GM19324 (cell line): ENCODE measurements around the gene DELE1.

Experiments
- ATAC-seq: cut with Tn5 transposase; IDR thresholded peaks from one replicate; pipeline ENCODE4 v1.9.1; 2021; ENCODE audit warnings: mild to moderate bottlenecking, moderate library complexity; ENCODE audit not compliant: unreplicated experiment, low FRiP score

DELE1 gene

DNA sequence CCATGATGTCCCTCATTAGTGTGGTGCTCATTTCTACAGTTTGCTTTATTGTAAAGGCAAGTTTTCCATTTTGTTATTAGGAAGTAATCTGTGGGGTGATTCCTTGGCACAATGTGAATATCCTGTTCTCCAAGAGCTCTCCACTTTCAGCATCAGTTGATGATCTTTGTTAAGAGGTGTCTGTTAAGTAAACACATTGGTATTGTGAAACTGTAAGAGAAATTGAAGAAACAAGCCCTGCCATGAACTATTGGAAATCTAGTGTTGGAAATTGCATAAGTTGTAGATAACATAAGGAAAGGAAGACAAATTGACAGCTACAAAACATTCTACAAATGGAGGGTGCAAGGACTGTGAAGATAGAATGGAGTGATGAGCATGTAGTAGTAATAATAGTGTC lies 62.4 kb downstream of the DELE1 start:
- ATAC-seq = no peak

DNA sequence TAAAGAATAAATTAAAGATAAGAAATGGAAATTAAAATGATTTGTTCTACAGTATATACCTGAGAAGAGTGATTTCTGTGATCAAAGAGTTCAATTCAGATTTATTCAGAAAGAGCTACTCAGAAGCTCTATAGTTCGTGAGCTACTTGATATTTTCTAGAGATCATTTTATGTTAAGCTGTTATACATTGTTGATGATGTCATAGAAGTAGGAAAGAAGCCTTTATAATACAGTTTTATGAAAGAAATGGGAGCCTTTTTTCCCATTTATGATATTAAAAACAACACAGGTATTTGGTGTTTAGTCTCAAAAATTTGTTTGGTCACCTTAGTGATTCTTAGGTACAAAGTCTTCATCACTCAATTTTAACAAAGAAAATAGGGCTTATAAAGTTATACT lies 66.0 kb downstream of the DELE1 start:
- no peak for ATAC-seq
